IPS DF 4.7 (cell line): ENCODE measurements around the gene STOX2.
"Not testable (repeated sequence)": the region's sequence is repeated elsewhere in the genome, so short reads cannot be mapped to it uniquely, and the experiment has no call there.

Experiments
- DNase-seq: peaks from one replicate; pipeline ENCODE4 v3.0.0-alpha.2; 2013; ENCODE audit warnings: low spot score; ENCODE audit errors: extremely low read depth

STOX2 gene

DNA sequence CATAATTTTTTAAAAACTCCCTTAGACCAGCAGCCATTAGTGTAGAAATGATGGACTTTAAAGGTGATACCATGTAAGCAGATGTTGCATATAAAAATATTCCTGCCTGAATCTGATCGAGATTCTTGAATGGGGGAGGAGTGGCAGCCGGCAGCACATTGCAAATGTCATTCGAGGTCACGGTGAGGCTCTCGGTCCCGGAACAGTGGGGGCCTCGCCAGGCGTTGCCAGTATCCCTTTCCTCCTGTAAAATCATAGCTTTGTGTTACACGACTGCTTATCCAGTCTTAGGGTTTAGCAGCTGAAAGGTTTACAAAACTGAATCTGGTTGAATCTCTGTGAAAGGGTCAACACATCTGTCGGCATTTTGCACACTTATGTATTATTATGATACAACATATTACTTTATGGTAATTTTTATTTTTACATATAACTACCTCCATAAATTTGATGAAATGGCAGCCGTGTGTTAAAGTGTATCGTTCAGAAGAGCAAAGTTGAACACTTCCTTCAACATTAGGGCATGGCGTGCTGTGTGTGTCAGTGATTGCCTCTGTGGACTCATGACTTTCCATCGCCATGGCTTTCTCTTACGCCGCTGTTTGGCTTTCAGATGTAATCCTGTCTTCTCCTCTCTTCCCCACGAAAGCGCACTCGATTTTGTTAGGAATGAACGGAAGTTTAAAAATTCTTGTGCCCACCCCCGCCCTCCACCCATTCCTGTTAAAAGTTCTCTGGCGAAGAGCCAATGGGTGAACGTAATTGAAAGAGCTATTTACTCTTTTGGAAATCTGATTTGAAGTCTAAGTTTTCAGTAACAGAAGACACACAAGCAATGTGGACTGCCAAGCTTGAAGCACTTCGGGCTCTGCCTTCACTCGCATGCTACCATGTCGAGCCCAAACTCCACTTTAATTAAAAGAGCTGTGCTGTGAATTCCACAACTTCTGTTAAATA lies 114.8 kb downstream of the STOX2 start:
- no peak for DNase-seq

DNA sequence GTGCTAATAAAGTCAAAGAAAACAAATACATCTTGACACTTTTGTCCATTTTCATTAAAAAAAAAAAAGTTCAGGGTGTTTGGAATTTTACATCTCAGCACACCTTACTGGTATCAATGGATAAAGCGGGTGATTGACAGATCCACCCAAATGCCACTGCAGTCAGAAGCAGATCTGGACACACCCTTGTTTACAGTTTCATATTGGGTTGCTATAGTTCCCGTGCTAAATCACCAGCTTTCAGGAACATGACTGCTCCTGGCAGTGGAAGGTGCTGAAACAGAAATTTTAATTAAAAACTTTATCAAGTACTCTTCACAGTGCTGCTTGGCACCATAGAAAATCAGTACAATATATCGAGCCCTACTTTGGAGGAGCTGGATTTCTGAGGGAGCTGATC lies 116.3 kb downstream of the STOX2 start:
- DNase-seq, result no peak

DNA sequence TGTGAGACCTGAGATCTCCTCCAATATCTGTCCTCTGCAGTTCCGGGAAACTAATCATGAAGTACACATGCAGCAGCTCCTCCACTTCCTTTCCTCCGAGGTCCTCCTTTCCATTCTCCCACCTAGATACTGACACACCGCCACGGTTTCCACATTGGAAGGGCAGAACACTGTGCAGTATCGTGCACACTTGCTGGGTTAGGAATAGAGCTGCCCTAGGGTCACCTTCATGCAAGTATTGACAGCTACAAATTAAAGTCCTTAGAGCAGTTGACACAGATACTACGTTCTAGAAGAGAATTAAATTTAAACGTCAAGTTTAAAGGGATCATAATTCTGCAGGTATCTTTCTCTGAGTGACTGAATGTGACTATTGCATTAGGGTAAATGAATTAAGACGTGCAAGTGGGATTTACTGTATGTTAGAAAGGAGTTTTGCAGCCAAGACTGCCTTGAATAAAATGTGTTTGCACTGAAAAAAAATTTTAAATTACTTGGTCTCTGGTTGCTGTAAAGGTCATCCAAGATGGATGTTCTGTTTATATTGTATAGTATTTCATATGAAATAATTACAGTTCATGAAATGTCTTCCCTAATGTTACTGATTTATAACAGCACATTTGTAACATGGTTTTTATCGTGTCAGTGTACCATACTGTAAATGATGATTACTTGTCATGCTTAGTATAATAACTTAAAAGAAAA lies 117.7 kb downstream of the STOX2 start:
- DNase-seq, result no peak

DNA sequence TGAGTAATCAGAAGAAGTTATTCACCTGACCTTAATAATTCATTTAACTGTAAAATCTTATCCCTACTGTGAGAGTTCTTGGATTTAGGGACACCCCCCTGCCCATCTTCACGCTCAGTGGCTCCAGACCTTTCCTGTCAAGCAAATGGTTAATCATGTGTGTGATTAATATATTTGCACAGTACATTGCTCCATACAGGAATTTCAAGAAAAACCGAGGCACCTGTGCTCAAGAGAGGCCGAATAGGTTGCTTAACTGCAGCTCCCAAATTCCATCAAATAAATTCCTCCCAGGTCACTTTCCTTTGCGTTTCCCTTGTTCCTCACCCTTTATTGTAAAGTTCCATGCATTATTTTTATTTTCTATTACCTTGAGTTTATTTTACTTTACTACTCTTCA lies 119.5 kb downstream of the STOX2 start:
- no peak for DNase-seq

DNA sequence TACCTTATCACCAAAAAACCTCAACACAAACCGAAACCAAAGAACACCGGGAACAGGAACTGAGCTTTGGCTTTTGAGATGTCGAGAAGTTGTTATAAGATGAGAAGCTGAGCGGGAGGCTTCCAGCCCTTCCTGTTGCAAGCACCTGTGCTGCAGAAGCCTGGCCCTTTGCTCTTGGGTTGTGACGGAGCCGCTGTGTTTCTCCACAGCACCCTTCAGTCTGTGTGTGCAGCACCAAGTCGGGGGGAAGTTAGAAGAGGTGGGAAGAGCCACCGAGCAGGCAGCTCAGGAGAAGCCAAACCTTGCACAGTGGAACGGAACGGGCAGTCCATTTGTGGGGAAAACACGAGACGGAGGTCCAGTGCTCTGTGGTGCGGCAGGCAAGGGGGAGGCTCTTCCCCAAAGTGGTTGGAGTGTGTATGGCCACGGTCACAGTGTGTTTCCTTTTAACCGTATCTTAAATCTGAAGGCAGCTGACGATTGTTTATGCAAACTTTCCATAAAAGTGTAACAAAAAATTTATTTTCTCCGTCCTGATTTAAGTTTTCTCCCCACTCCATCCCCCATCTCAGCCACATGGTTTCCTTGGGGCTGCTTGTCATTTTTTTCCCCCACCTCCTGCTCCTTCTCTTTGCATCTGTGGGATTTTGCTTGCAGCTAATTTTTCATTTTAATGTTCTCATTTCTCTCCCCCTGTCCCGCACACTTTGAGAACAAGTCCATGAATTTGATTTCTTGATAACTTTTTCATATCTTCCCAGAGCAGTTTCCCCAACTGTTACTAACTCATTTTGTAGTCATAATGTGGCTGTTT lies 123.7 kb downstream of the STOX2 start:
- no peak for DNase-seq

DNA sequence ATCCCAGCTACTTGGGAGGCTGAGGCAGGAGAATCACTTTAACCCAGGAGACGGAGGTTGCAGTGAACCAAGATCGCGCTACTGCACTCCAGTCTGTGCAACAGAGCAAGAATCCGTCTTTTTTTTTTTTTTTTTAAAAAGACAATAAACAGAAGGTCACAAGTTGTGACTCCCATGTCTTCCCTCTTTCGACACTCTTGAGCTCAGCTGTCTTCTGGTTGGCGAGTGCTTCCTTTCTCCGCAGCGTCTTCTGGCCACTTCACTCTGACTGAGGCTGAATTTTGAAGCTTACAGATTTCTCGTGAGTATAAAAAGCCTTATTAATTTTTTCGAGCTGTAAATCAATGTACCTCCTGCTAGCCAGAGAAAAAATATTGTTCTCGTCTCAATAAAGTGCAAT lies 124.9 kb downstream of the STOX2 start:
- DNase-seq, result no peak

DNA sequence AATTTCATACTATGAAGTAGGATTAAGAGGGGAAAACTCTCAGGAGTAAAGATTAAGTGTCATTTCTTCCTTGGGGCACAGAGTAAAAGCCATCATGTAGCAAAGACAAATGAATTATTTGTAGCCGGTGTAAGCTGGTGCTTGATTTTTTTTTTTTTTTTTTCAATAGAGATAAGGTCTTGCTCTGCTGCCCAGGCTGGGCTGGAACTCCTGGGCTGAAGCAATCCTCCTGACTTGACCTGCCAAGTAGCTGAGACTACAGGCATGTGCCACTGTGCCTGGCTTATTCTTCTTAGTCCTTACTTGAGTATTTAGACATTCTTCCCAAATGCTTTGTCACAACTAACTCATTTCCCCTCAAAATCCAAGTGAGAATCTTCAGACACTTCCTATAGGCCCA lies 125.7 kb downstream of the STOX2 start:
- DNase-seq, result no peak

DNA sequence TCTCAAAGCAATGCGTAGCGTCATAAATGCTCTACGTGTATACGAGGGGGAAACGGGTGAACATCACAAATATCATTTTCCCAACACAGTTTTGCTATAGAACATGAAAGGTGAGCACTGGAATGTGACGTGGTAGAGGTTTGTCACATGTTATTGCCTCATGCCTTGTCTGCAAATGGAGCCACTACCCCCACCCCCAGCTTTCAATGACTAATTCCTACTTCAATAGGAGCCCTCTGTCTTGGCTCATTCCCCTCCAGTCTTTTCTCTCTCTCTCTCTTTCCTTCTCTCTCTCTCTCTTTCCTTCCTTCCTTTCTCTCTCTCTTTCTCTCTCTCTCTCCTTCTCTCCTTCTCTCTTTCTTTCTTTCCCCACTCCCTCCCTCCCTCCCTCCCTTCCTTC lies 127.0 kb downstream of the STOX2 start:
- DNase-seq, result no peak

DNA sequence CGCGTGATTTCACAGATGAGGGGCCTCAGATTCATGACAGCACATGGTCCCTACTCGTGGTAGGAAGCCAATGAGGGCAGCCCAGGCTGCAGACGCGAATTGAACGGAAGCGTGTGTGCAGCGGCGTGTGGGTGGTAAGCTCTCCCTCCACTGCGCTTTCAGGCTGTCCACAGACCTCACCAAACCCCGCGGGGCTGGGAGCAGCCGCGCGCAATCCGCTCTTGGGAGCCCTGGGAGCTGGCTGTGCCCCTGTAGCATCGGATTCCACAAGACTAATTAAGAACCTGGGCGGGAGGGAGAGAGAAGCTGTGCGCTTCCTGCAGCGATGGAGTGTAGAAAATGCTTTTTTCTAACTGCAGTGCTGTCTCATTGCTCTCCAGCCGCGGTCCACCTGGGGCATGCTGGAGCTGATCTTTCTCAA lies 134.9 kb downstream of the STOX2 start:
- DNase-seq, result no peak

DNA sequence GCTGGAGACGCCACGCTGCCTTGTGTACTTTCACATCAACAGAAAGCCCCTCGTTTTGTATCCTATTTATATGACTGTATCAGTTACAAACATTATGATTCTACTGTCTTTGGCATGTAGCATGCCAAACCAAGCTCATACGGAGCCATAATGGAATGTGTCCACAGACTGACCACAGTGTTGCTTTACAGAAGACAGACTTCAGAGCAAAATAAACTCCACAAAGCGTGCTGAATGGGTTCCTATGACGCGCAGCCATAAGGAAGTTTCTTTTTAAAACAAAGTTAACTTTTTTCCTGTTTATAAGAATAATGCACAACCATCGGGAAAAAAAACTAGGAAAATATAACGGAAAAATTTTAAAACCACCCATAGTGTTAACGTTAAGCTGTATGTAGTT lies 136.0 kb downstream of the STOX2 start:
- DNase-seq, result no peak

DNA sequence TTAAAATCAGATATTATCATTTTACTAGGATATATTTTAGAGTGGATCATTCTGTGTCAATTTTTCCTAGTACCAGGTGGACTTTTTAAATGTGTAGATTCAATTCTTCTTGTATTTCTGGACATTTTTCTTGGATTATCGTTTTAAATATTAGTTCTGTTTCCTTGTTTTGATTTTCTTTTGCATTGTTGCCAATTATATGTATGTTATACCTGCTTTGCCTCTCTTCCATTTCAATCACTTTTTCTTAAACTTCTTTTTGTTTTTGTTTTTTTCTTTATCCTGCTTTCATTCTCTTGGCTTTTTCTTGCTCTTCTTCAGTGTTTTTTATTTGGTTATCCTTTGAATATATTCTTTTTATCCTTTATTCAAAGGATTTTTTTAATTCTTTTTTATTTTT lies 141.0 kb downstream of the STOX2 start:
- no peak for DNase-seq

DNA sequence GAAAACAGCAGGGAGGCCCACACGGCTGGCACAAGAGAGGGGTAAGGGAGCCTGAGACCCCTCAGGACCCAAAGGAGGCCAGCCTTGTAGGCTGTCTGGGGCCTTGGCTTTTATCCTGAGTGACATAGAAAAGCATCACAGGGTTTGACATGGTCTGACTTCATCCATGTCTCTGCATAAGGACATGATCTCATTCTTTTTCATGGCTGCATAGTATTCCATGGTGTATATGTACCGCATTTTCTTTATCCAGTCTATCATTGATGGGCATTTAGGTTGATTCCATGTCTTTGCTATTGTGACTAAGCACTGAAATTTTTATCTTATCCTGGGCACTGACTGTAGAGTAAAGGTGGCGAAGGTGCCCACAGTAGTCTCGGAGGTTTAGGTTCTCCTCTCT lies 146.2 kb downstream of the STOX2 start:
- not testable (repeated sequence) for DNase-seq

DNA sequence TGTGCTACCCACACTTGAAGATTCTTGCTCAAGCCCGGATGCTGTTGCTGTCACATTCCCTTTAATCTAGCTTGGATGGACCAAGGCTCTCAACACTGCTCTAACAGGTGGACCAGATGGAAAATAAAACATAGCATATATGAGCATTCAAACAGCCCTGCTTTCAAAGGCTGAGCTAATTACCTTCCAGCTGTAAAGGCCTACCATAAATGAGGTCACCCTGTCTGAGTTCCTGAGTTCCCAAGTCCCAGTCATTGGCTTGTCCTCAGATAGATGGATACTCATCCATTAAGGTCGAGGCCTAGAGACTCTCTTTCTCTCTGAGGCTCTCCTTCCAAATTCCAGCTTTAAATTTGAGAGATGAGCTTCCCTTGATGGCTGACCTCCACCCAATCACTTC lies 147.5 kb downstream of the STOX2 start:
- DNase-seq, result no peak

DNA sequence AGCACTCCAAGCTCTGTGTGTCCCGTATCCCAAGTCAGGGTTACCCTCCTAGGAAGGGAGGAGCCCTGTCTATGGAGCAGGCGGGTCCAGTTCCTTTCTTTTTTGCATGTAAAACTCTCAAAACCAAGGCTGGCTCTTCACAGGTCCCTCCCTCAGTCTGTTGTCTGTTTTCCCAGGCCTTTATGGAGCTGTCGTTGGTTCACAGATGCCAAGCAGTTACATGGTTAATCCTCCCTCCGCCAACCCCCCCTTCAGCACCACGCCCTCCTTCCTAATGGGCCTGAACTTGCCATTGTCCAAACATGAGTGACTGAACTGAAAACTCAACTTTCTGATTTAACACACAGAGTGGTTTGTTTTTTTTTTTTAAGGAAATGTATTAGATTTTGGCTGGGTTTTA lies 148.3 kb downstream of the STOX2 start:
- DNase-seq, result no peak

DNA sequence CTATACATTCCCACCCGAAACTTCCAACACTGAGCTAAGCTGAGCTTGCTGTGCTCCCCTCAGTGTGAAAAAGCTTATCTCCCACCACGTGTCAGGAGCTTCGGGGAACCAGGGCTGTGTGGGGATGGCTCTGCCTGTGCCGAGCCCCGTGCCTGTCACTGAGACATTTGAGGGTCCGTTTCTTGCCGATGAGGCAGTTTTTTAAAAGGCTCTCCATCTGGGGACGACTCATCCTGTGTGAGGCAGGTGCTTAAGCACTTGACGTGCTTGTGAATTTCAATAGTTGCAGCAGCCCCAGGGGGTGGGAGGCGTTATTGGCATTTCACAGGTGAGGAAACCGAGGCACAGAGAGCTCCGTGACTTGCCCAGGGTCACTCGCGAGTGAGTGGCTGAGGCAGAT lies 151.8 kb downstream of the STOX2 start:
- no peak for DNase-seq

DNA sequence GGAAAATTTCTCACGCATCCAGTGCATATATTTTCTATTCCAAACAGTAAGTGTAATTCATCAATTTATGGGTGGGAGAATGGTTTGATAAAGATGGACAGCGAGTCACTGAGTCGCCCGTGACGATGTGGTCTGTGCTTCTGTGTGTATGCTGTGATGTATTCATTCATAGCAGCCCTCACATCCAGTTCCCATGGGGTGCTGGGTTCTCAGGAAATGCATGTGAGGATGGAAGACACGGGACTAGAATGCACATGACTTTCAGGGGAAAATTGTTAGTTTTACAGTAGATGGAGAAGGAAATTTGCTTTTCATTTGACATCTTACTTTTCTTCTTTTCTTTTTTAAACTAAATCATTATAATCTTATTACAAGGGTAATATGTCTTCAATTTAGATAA lies 152.9 kb downstream of the STOX2 start:
- DNase-seq, result no peak

DNA sequence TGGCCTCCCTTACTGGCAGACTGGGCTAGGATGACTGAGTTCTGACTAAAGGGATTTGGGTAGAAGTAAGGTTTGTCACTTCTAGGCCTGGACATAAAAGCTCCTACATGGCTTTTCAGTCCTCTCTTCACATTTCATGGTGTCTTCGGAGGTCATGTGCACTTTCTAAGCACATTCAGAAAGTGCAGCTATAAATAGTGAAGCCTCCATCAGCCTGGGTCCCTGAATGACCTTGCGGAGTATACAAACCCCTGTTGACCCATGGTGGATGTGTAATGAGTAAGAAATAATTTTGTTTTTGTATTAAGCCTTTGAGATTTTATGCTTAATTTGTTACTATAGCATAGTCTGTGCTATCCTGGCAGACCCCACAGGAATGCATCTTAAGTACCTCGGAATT lies 154.0 kb downstream of the STOX2 start:
- DNase-seq, result no peak

DNA sequence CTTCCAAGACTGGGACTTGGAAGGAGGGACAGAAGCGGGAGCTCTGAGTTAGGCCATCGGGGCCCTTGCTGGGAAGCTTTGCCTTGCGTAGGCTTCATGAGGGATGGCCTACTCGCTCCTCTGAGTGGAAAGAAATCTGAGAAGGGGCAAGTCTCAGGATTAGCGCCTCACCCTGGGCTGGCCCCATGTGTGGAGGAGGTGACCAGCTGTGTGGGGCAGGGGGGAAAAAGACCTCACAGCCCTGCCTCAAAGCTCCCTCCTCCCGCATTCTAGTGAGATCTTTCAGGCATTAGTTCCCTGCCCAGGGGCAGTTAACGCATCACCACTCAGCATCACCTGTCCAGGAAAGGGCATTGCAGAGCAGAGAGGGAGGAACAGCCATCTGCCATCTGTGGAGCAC lies 156.5 kb downstream of the STOX2 start:
- no peak for DNase-seq

DNA sequence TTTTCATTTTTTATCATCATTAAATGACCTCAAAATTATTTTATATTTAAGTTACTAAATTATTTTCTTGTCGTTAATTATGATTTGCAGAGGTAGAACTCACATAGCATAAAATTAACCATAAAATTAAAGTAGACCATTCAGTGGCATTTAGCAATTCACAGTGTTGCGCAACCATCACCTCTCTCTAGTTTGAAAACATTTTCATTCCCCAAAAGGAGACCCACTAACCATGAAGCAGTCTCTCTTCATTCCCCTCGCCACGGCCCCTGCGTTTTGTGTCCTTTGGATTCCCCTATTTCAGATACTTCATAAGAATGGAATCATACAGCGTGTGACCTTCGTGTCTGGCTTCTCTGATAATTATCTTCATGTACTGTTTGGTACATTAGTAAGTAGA lies 157.7 kb downstream of the STOX2 start:
- no peak for DNase-seq

DNA sequence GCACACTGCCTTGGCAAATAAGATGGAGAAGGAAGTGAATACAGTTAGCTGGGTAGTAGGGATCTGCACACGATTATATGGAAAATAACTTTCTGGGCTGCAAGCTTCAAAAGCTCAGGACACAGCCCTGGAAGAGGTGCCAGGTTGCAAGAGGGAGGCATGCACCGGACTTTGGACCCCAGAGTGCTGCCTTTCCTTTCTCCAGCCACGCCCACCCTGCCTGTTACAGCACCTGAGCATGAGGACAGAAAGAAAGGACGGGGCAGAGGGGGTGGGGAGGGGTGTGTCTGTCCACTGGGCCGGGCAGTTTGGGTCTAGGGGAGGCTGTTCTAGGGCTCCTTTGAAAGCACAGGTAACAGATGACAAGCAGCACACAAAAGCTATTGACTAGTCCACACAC lies 159.8 kb downstream of the STOX2 start:
- DNase-seq, result no peak

DNA sequence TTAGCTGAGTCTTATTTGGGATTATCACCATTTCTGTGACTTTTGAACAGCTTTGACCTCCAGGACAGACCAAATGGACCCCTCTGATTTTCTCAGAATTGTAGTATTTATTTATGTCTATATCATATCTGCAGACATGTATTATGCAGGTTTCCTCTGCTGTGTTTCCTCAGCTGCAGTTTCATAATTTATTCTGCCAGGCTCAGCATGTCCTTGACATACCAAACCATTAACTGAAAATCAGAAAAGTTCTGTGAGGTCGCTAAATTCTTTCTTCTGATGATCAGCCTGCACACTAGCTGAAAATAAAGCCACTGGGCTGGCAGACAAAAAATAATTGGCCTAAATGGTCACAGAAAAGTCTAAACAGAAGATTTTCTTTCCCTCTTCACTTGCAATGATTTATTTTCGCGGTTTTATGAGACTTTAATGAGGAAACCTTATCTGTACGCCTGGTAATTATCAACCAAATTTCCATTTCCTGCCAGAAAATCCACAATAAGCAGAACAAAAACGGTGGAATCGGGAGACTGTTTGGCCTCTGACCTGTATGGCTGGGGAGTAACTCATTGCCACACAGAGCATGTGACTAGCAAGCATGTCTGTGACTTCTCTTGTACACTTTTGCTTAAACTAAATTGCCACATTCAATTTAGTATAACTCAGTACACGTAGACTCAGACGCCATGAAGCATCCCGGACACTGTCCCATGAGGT lies 161.6 kb downstream of the STOX2 start:
- no peak for DNase-seq
